CD4-positive, alpha-beta T cell treated with Interferon gamma for 1 hour (primary cell): ENCODE data around the gene EFHD2.
A peak's percentile ranks its signal among the peaks of the same experiment; 100 is the strongest.
"Not testable (repeated sequence)": the region's sequence is repeated elsewhere in the genome, so short reads cannot be mapped to it uniquely, and the experiment has no call there.

ENCODE experiments used
- DNase-seq: peaks from one replicate; pipeline ENCODE4 v3.0.0-alpha.2; 2020

Gene EFHD2

GRCh38 chr1:15389828-15390227 is 19.9 kb upstream of the EFHD2 start:
- not testable (repeated sequence) for DNase-seq

GRCh38 chr1:15390667-15391066 is 19.0 kb upstream of the EFHD2 start:
- no peak for DNase-seq

- DNase-seq = no peak
Observed at GRCh38 chr1:15391366-15391765, 18.3 kb upstream of the EFHD2 start.

- no peak for DNase-seq
Observed at GRCh38 chr1:15393475-15394257, 16.0 kb upstream of the EFHD2 start.

GRCh38 chr1:15394258-15394690 is 15.4 kb upstream of the EFHD2 start:
- no peak for DNase-seq

- no peak for DNase-seq
Observed at GRCh38 chr1:15397236-15397635, 12.5 kb upstream of the EFHD2 start.

GRCh38 chr1:15399710-15400109 is 10.0 kb upstream of the EFHD2 start:
- DNase-seq = no peak

- no peak for DNase-seq
Observed at GRCh38 chr1:15400627-15401026, 9.1 kb upstream of the EFHD2 start.

- no peak for DNase-seq
Observed at GRCh38 chr1:15401391-15402055, 8.2 kb upstream of the EFHD2 start.

GRCh38 chr1:15402809-15403450 is 6.8 kb upstream of the EFHD2 start:
- no peak for DNase-seq

GRCh38 chr1:15403962-15404580 is 5.6 kb upstream of the EFHD2 start:
- no peak for DNase-seq

- no peak for DNase-seq
Observed at GRCh38 chr1:15405106-15405850, 4.4 kb upstream of the EFHD2 start.

GRCh38 chr1:15406614-15407559 is 2.8 kb upstream of the EFHD2 start:
- no peak for DNase-seq

GRCh38 chr1:15407580-15407979 is 2.1 kb upstream of the EFHD2 start:
- peak; percentile 20 for DNase-seq

- no peak for DNase-seq
Observed at GRCh38 chr1:15408890-15409387, 749 bp upstream of the EFHD2 start.

- DNase-seq = peak; percentile 22
Observed at GRCh38 chr1:15410223-15410883, 665 bp downstream of the EFHD2 start.

- no peak for DNase-seq
Observed at GRCh38 chr1:15410884-15411245, 1.2 kb downstream of the EFHD2 start.

- DNase-seq = peak; percentile 80
Observed at GRCh38 chr1:15411593-15412137, 2.0 kb downstream of the EFHD2 start.

- peak; percentile 60 for DNase-seq
Observed at GRCh38 chr1:15412175-15412800, 2.6 kb downstream of the EFHD2 start.

- no peak for DNase-seq
Observed at GRCh38 chr1:15412843-15413242, 3.2 kb downstream of the EFHD2 start.
